G401.6 (cell line): ENCODE results near the gene BRAF.
A peak's percentile ranks its signal among the peaks of the same experiment; 100 is the strongest.
"Not testable (repeated sequence)": the region's sequence is repeated elsewhere in the genome, so short reads cannot be mapped to it uniquely, and the experiment has no call there.

ENCODE experiments used
- FAIRE-seq: peaks from 2 replicates; lab custom pipeline; 2012; peaks lifted over from hg19 to GRCh38; lab: Jason Lieb, UNC

BRAF gene

DNA sequence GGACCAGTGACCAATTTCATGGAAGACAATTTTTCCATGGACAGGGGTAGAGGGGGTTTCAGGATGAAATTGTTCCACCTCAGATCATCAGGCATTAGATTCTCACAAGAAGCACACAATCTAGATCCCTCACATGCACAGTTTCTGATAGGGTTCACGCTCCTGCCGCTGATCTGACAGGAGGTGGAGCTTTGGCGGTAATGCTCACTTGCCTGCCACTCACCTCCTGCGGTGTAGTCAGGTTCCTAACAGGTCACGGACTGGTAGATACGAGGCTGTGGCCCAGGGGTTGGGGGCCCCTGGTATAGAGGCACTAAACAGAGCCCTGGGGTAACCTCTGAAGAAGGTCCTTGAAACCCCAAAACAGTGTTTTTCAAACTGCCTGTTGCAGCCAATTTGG, 6.5 kb downstream of the BRAF start:
- FAIRE-seq: no peak

DNA sequence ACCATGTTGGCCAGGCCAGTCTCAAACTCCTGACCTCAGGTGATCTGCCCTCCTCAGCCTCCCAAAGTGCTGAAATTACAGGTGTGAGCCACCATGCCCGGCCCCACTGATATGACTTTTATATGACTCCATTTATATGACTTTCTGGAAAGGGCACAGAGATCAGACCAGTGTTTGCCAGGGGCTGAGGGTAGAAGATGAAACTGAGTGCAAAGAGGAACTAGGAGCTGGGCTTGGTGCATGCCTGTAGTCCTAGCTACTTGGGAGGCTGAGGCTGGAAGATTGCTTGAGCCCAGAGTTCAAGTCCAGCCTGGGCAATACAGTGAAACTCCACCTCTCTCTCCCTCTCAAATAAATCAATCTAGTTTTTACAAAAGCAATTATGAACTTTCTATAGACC, 7.5 kb downstream of the BRAF start:
- no peak for FAIRE-seq

DNA sequence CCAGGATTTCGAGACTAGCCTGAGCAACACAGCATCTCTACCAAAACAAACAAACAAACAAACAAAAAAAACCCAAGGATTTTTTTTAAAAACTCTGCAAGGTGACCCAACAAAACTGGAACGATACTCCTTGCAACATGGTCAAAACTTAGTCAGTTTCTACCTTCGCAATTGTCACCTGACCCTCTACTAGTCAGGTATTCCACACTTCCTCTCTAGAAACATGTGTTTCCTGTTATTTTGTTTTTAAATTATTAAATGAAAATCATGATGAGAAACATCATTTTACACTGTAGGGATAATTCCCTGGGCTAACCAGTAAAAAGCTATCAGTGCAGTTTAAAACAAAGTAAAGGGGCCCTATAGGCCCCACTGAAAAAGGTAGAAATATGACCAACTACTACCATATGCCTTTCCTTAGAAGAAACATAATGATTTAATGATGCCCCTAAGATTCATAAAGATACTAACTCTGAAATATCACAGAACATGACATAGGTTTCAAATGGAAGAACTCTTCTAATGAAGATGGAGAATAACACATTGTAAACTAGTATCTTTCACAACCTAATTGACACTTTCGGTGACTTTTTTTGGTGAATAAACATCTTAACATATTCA, 8.7 kb downstream of the BRAF start:
- FAIRE-seq: no peak

DNA sequence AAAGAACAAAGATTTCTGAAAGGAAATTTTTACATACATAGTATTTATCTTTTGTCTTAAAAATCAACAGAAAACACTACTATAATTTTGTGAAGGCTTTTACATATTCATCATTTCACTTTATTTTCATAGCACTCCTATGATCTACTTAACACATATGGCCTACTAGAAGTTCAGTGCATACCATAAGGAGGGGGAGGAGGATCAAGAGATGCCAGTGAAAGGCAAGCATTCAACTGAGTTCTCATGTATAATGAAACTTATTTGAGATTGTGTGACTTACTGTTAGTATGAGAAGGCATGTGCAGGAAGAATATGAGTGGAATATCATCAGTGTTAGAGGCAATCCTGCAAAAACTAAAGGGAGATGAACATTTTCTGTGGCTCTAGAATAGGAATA, 10.6 kb downstream of the BRAF start:
- no peak for FAIRE-seq

DNA sequence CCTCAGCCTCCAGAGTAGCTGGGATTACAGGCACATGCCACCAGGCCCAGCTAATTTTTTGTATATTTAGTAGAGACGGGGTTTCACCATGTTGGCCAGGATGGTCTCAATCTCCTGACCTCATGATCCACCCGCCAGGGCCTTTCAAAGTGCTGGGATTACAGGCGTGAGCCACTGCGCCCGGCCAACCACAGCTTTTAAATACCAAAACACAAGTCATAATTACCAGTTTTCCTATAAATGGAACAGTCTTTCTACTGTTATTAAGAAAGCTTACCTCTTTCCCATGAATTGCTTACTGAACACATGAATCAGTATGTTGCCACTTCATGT, 11.2 kb downstream of the BRAF start:
- not testable (repeated sequence) for FAIRE-seq

DNA sequence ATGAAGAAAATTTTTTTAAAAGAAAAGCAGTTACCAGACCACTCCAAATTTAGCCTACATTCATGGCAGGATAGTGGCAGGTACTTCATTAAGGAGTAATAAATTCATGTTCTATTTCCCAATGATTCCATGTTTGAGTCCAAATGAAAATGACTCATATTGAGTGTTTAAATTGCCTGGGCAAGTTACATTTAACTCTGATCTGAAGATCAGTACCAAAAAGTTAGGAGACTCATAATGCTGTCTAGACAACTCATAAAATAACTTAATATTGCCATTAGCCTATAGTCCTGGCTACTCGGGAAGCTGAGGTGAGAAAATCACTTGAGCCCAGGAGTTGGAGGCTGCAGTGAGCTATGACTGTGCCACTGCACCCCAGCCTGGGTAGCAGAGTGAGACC, 13.0 kb downstream of the BRAF start:
- no peak for FAIRE-seq

DNA sequence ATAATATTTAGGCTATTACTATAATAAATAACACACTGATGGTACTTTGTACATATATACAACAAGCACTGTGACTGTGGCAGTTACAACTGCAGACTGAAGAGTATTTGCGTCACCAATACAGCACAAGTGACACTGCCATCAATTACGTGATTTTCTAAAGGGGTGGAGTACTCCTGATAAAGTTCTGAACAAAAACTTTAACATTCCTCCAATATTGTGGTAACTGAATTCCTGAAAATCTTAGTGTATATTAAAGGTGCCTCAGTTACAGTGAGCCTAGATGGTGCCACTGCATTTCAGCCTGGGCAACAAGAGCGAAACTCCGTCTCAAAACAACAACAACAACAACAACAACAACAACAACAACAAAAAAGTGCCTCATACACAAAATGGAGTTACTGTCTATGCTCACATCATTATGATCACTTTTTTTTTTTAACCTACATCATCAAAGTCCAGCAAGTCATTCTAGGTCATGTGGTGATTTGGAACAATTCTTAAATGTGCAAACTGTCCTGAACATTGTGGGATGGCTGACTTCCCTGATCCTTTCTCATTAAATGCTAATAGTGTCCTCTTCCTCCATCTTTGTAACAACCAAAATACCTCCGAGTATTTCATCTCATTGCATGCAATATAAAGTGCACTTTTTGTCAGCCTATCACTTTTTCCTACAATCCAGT, 15.1 kb downstream of the BRAF start:
- FAIRE-seq: no peak

DNA sequence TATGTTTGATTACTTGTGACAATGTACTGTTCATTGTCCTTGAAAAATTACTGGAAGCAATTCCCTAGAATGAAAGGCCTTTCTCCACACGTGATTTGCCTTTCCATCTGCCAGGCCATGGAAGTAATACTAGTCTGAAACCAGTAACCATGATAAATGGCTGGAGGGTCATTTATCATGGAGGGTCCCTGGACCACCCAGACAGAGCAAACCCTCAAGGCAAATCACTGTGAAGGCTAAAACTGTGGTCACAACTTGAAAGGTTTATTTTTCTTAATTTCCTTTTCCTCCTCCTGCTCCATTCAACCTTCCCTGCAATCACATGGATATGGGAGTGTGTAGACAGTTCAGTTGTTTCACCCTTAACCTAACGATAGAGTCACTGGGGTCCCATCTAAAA, 16.4 kb downstream of the BRAF start:
- FAIRE-seq: no peak

DNA sequence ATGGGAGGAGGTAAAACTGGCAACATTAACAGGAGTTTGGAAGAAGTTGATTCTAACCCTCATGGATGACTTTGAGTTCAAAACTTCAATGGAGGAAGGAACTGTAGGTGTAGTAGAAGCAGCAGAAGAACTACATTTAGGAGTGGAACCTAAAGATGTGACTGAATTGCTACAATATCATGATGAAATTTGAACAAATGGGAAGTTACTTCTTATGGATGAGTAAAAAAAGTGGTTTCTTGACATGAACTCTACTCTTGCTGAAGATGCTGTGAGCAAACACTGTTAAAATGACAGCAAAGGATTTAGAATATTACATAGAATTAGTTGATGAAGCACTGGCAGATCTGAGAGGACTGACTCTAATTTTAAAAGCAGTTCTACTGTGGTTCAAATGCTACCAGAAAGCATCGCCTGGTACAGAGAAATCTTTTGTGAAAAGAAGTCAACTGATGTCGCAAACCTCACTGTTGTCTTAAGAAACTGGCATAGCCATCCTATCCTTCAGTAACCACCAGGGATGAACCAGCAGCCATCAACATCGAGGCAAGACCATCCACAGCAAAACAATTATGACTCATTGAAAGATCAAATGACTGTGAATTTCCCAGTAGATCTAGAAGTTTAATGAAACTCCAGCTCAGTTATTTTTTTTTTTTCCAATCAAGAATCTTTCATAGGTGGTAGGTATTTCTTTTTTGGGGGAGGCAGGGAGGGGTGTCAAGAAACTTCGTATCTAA, 20.8 kb downstream of the BRAF start:
- no peak for FAIRE-seq

DNA sequence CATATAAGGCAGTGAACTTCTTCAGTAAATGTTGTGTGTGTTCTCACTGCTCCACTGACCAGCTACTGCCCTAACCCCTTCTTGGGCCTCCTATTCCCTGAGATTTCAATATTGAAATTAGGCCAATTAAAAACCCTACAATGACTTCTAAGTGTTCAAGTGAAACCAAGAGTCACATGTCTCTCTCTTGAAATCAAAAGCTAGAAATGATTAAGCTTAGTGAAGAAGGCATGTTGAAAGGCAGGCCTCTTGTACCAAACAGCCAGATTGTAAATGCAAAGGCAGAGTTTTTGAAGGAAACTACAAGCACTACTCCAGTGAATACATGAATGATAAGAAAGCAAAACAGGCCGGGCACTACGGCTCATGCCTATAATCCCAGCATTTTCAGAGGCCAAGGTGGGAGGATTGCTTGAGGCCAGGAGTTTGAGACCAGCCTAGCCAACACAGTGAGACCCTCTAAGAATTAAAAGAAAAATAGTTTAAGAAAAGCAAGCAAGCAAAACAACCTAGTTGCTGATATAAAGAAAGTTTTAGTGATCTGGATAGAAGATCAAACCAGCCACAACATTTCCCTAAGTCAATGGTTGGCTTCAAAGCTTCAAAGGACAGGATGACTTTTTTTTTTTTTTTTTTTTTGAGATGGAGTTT, 22.3 kb downstream of the BRAF start:
- FAIRE-seq: no peak

DNA sequence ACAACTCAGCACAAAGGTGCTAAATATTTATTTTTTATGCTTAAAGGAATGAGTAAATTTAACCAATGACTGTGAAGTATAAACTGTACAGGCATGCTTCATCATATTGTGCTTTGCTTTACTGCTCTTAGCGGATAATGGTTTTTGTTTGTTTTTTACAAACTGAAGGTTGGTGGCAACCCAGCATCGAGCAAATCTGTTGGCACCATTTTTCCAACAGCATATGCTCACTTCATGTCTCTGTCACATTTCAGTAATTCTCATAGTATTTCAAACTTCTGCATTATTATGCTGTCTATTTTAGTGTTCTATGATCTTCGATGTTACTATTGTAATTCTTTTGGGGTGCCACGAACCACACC, 22.8 kb downstream of the BRAF start:
- no peak for FAIRE-seq

DNA sequence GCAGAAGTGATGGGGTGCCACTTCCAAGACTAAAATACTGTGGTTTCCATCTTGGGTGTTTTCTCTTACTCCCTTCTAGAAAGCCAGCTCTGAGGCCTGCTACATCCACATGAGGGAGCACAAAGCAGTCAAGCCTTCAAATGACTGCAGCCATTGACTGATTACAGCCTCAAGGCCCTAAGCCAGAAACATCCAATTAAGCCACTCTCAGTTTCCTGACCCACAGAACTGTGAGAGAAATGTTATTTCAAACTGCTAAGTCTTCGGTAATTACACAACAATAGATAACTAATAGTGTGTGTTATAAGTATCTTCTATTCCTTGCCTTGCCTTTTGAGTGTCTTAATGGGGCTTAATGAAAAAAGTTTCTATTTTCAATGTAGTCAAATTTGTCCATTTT, 24.8 kb downstream of the BRAF start:
- FAIRE-seq: no peak

DNA sequence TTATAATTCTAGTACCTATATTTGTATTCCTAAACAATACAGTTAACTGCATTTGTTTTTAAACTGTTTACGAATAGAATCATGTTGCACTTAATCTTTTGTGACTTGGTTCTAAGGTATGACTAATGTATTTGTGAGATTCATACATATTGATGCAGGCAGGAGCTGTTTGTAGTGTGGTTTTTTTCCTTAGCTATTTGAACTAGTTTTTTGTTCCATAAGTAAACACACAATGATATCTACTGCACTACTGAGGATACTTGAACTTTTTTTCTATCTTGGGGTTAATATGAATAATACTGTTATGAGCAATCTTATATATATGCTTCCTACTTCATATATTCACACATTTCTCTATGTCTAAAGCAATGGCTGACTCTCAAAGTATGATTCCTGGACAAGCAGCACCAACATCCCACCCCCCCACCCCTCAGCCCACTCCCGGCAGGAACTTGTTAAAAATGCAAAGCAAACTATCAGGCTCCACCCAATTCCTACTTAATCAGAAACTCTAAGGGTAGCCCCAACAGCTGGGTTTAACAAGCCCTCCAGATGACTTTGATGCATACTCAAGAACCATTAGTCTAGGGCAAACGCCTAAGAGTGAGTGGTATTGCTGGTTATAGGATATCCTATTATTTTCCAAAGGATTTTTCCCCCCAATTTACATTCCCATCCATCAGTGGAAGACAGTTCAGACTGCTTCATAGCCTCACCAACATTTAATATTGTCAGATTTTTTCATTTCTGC, 25.8 kb downstream of the BRAF start:
- no peak for FAIRE-seq

DNA sequence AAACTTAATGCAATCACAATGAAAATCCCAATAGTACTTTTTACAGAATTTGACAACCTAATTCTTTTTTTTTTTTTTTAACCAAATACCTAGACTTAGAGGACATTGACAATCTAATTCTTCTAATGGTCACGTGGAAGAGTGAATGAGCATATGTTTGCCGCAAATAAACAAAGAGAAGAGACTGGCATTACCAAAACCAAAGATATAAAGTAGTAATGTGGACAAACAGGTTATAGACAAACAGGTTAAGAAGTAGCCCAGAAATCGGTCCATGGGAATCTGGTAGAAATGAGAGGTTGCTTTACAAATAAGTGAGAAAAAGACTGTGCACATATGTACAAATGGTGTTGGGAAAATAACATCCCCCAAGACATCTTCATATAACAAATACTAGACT, 27.7 kb downstream of the BRAF start:
- no peak for FAIRE-seq

DNA sequence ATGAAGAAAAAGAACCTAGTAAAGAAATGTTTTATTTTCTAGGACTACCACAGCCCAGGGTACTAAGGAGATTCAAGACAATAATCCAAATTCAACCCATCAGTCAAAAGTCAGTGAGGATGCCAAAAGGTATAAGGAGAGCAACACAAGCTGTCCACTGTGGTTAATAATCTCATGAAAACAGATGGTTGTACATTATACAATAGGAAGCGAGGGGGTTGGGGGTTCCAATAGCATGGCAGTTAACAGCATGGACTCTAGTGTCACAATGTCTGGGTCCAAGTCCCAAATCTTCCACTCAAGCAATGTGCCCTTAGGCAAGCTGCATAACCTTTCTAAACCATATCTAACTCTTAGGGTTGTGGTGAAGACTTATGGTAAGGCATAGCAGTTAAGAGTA, 35.1 kb downstream of the BRAF start:
- FAIRE-seq: no peak

DNA sequence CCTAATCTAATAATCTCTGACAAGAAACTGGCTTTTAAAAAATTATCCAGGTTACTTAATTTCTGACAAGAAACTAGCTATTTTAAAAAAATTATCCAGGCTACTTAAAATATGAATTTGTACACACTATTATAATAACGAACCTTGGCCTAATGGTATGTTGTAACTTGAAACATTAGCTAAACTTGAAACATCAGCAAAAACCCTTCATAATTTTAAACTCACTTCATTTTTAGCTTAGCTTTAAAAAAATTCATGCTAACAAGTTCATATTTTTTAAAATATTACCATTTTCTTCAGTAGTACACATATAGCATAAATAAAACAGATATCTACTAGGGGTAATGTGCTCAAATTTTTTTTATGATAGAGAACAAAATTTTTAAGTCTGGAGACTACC, 35.6 kb downstream of the BRAF start:
- peak; percentile 28 for FAIRE-seq

DNA sequence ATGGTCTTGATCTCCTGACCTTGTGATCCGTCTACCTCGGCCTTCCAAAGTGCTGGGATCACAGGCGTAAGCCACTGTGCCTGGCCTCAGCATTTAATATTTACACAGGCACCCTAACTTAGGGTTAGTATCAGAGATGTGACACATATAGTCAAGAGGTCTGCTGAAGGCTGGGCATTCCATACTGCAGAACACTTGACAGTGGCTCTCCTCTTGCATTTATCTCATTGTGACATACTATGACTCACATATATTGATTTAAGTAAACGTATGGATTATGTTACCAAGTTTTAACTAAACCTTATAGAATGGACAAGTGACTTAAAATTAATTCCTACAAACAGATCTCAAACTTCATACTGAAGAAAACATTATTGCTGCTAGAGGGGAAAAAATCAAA, 36.6 kb downstream of the BRAF start:
- no peak for FAIRE-seq

DNA sequence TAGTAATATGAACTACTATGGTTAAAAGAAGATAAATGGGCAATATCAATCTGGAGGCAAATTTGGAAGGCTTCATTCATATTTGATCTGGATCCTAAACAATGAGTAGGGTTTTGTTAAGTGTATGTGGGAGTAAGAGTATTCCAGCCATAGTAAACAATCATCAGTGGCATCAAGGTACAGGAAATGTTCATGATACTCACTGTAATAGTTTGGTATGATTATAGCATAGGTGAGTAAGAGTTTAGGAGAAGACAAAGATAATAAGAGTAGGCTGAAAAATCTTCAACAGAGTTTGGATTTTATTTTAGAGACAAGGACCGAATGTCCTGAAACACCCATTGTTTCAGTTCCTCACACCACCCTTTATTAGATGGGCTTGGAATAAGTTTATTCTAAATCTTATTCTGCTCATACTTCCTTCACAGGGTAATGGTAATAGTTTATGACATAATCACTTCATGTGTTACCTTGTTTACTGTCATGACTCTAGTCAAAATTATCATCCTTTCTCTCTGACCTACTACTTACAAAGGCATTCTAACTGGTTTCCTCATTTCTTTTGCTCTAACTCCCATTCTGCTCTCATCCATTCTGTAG, 38.9 kb downstream of the BRAF start:
- no peak for FAIRE-seq

DNA sequence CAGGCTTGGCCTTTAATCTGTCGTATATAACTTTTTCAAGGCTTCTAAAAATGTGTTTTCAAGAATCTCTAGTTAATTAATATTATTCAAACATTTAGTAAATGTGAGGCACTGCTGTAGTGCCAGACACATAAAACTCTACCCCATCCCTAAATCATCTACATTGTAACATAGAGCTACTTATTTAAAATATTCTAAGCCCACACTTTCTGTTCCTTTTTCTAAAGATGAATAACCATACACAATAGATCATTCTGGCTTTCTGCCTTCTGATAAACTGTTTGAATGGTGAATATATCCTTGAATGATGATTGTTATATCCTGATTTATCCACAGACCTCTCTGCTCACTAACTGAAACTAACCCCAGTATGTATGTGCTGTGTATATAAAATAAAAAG, 41.4 kb downstream of the BRAF start:
- no peak for FAIRE-seq

DNA sequence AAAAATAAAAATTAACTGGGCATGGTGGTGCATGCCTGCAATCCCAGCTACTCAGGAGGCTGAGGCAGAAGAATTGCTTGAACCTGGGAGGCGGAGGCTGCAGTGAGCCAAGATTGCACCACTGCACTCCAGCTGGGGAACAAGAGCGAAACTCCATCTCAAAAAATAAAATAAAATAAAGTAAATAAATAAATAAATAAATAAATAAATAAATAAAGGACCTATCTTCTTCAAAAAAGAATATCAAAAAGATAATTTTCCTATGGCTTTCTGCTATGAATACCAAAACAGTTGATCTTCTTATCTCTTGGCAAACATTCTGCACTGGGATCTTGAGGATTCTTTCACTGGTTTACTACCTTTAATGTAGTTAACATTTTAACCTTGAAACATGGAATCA, 41.9 kb downstream of the BRAF start:
- not testable (repeated sequence) for FAIRE-seq

DNA sequence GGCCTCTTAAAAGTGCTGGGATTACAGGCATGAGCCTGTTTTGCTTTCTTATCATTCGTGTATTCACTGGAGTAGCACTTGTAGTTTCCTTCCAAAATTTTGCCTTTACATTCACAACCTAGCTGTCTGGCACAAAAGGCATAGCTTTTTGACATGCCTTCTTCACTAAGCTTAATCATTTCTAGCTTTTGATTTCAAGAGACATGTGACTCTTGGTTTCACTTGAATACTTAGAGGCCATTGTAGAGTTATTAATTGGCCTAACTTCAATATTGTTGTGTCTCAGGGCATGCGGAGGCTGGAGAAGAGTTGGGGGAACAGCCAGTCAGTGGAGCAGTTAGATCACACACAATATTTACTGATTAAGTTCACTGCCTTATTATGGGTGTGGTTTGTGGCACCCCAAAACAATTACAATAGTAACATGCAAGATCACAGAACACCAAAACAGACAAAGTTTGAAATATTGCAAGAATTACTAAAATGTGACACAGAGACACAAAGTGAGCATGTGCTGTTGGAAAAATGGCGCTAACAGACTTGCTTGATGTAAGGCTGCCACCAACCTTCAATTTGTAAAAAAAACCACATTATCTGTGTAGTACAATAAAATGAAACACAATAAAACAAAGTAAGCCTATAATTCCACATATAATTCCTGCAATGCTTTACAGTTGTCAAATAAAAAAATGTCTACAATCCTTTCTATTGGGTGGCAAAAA, 43.1 kb downstream of the BRAF start:
- FAIRE-seq: no peak

DNA sequence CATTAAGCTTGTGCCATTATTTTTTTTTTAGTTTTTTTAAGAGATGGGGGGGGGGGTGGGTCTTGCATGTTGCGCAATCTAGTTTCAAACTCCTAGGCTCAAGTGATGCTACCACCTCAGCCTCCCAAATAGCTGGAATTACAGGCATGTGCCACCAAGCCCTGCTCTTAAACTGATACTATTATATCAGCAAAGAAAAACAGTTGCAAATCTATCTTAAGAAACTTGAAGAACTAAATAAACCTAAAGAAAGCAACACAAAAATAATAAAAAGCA, 47.5 kb downstream of the BRAF start:
- no peak for FAIRE-seq
